Immature natural killer cell (primary cell): ENCODE data around the gene AOPEP. TPM values are rescaled to one million over a fixed set of nuclear protein-coding genes. Genes with fewer than 3 reads are reported as not detected.
A peak's percentile ranks its signal among the peaks of the same experiment; 100 is the strongest.

Experiments
- DNase-seq, 3 donors: peaks; one replicate each; pipeline ENCODE4 v3.0.0; 2022; ENCODE audit warnings: mixed read lengths in 1 of 3
- H3K27ac Mint-ChIP-seq, 6 donors: one replicate each; pipeline ENCODE4 v1.8.0; 2020; ENCODE audit warnings: mixed read lengths in 6 of 6, mild to moderate bottlenecking in 5 of 6, inconsistent platforms in 4 of 6, moderate library complexity in 3 of 6
- H3K27me3 Mint-ChIP-seq, 3 donors: one replicate each; pipeline ENCODE4 v1.8.0; 2020 to 2021; ENCODE audit warnings: low read depth in 3 of 3, mild to moderate bottlenecking in 3 of 3, mixed read lengths in 3 of 3, moderate library complexity in 3 of 3, inconsistent platforms in 1 of 3
- H3K36me3 Mint-ChIP-seq, 3 donors: one replicate each; pipeline ENCODE4 v1.8.0; 2020; ENCODE audit warnings: mixed read lengths in 3 of 3, inconsistent platforms in 2 of 3, mild to moderate bottlenecking in 2 of 3
- H3K4me1 Mint-ChIP-seq, 2 donors: one replicate each; pipeline ENCODE4 v1.8.0; 2020; ENCODE audit warnings: inconsistent platforms in 2 of 2, mild to moderate bottlenecking in 2 of 2, mixed read lengths in 2 of 2, moderate library complexity in 1 of 2
- H3K4me3 Mint-ChIP-seq, 5 donors: one replicate each; pipeline ENCODE4 v1.8.0; 2020; ENCODE audit warnings: mild to moderate bottlenecking in 5 of 5, mixed read lengths in 5 of 5, inconsistent platforms in 3 of 5, moderate library complexity in 3 of 5
- H3K9me3 Mint-ChIP-seq, 6 donors: one replicate each; pipeline ENCODE4 v1.8.0; 2020; ENCODE audit warnings: mild to moderate bottlenecking in 6 of 6, mixed read lengths in 6 of 6, inconsistent platforms in 4 of 6, moderate library complexity in 3 of 6
- polyA plus RNA-seq, 3 donors: library from polyadenylated mRNA; unstranded; fragments of 300-500 nt; fragmentation: Illumina TruSeq; gene quantifications; one replicate each; pipeline ENCODE4 v1.2.3, GENCODE V29; 2021

AOPEP gene
- polyA plus RNA-seq, 3 donors from 2014 or later = 4.1 to 6.5 (median 5.2) TPM

GRCh38 chr9:94782355-94783101 lies 56.0 kb downstream of the AOPEP start:
- no peak overlapping the region for H3K4me3 Mint-ChIP-seq
- no peaks in the 10 kb centered on the region for H3K9me3 Mint-ChIP-seq
- H3K27ac Mint-ChIP-seq = peak overlapping the region in 1 of 6 donors; percentile 64
- H3K27me3 Mint-ChIP-seq = no peaks in the 10 kb centered on the region
- H3K4me1 Mint-ChIP-seq = peaks cover 9% of the 10 kb centered on the region in 2 donors
- DNase-seq = peak in 1 of 3 donors; percentile 3
- peaks cover 0 to 4% (median 0%) of the 10 kb centered on the region in 3 donors for H3K36me3 Mint-ChIP-seq

GRCh38 chr9:94783102-94783682 lies 56.7 kb downstream of the AOPEP start:
- Mint-ChIP-seq H3K27ac (no peak overlapping the region), H3K4me1 (peaks cover 9 to 11% of the 10 kb centered on the region in 2 donors), H3K36me3 (peaks cover 0 to 4% (median 0%) of the 10 kb centered on the region in 3 donors), H3K27me3 (peaks cover 0 to 2% (median 0%) of the 10 kb centered on the region in 3 donors), H3K4me3 (no peak overlapping the region), H3K9me3 (no peaks in the 10 kb centered on the region)
- DNase-seq = peak; percentile 40 to 51 (median 43)

- peaks cover 9 to 11% of the 10 kb centered on the region in 2 donors for H3K4me1 Mint-ChIP-seq
- peaks cover 0 to 2% (median 0%) of the 10 kb centered on the region in 3 donors for H3K27me3 Mint-ChIP-seq
- no peak for DNase-seq
- H3K27ac Mint-ChIP-seq = no peak overlapping the region
- no peaks in the 10 kb centered on the region for H3K36me3 Mint-ChIP-seq
- H3K4me3 Mint-ChIP-seq = no peak overlapping the region
- no peaks in the 10 kb centered on the region for H3K9me3 Mint-ChIP-seq
Observed at GRCh38 chr9:94783928-94784327, 57.4 kb downstream of the AOPEP start.

GRCh38 chr9:94785215-94786169 lies 59.0 kb downstream of the AOPEP start:
- peaks cover 0 to 2% (median 0%) of the 10 kb centered on the region in 3 donors for H3K27me3 Mint-ChIP-seq
- H3K36me3 Mint-ChIP-seq = no peaks in the 10 kb centered on the region
- H3K4me1 Mint-ChIP-seq = peaks cover 9 to 11% of the 10 kb centered on the region in 2 donors
- no peak overlapping the region for H3K27ac Mint-ChIP-seq
- H3K9me3 Mint-ChIP-seq = no peaks in the 10 kb centered on the region
- H3K4me3 Mint-ChIP-seq = no peak overlapping the region
- DNase-seq = no peak

GRCh38 chr9:94786586-94786985 lies 60.1 kb downstream of the AOPEP start:
- Mint-ChIP-seq H3K36me3 (peaks cover 0 to 4% (median 0%) of the 10 kb centered on the region in 3 donors), H3K9me3 (no peaks in the 10 kb centered on the region), H3K27ac (no peak overlapping the region), H3K4me1 (peaks cover 9 to 11% of the 10 kb centered on the region in 2 donors), H3K27me3 (peaks cover 0 to 2% (median 2%) of the 10 kb centered on the region in 3 donors), H3K4me3 (no peak overlapping the region)
- DNase-seq = no peak

GRCh38 chr9:94787266-94787665 lies 60.8 kb downstream of the AOPEP start:
- peaks cover 9 to 11% of the 10 kb centered on the region in 2 donors for H3K4me1 Mint-ChIP-seq
- no peak for DNase-seq
- no peaks in the 10 kb centered on the region for H3K9me3 Mint-ChIP-seq
- H3K27ac Mint-ChIP-seq = no peak overlapping the region
- H3K36me3 Mint-ChIP-seq = peaks cover 0 to 4% (median 0%) of the 10 kb centered on the region in 3 donors
- peaks cover 0 to 2% (median 2%) of the 10 kb centered on the region in 3 donors for H3K27me3 Mint-ChIP-seq
- H3K4me3 Mint-ChIP-seq = peak overlapping the region in 1 of 5 donors; percentile 41

GRCh38 chr9:94788570-94789105 lies 62.1 kb downstream of the AOPEP start:
- Mint-ChIP-seq H3K27me3 (peaks cover 0 to 2% (median 2%) of the 10 kb centered on the region in 3 donors), H3K27ac (no peak overlapping the region), H3K9me3 (no peaks in the 10 kb centered on the region), H3K4me3 (no peak overlapping the region), H3K36me3 (peaks cover 0 to 14% (median 11%) of the 10 kb centered on the region in 3 donors), H3K4me1 (peaks cover 9 to 11% of the 10 kb centered on the region in 2 donors)
- DNase-seq = no peak

- Mint-ChIP-seq H3K27me3 (peaks cover 0 to 2% (median 2%) of the 10 kb centered on the region in 3 donors), H3K4me3 (no peak overlapping the region), H3K4me1 (peaks cover 9 to 11% of the 10 kb centered on the region in 2 donors), H3K36me3 (peaks cover 8 to 37% (median 32%) of the 10 kb centered on the region in 3 donors), H3K27ac (no peak overlapping the region), H3K9me3 (no peaks in the 10 kb centered on the region)
- no peak for DNase-seq
Observed at GRCh38 chr9:94791435-94791834, 64.9 kb downstream of the AOPEP start.

GRCh38 chr9:94792511-94792910 lies 66.0 kb downstream of the AOPEP start:
- Mint-ChIP-seq H3K27ac (peak overlapping the region in 1 of 6 donors; percentile 30), H3K27me3 (peaks cover 0 to 2% (median 2%) of the 10 kb centered on the region in 3 donors), H3K9me3 (no peaks in the 10 kb centered on the region), H3K4me3 (no peak overlapping the region), H3K36me3 (peaks cover 8 to 40% (median 37%) of the 10 kb centered on the region in 3 donors), H3K4me1 (peaks cover 0 to 2% of the 10 kb centered on the region in 2 donors)
- DNase-seq = no peak

- H3K27ac Mint-ChIP-seq = no peak overlapping the region
- peaks cover 8 to 40% (median 37%) of the 10 kb centered on the region in 3 donors for H3K36me3 Mint-ChIP-seq
- peaks cover 0 to 2% (median 2%) of the 10 kb centered on the region in 3 donors for H3K27me3 Mint-ChIP-seq
- no peaks in the 10 kb centered on the region for H3K9me3 Mint-ChIP-seq
- no peak for DNase-seq
- no peaks in the 10 kb centered on the region for H3K4me1 Mint-ChIP-seq
- no peak overlapping the region for H3K4me3 Mint-ChIP-seq
Observed at GRCh38 chr9:94794476-94795167, 68.1 kb downstream of the AOPEP start.

- H3K4me1 Mint-ChIP-seq = no peaks in the 10 kb centered on the region
- peaks cover 0 to 2% (median 0%) of the 10 kb centered on the region in 3 donors for H3K27me3 Mint-ChIP-seq
- H3K27ac Mint-ChIP-seq = no peak overlapping the region
- H3K4me3 Mint-ChIP-seq = no peak overlapping the region
- DNase-seq = no peak
- H3K36me3 Mint-ChIP-seq = peaks cover 24 to 60% (median 47%) of the 10 kb centered on the region in 3 donors
- H3K9me3 Mint-ChIP-seq = no peaks in the 10 kb centered on the region
Observed at GRCh38 chr9:94796687-94797086, 70.2 kb downstream of the AOPEP start.

GRCh38 chr9:94798201-94798600 lies 71.7 kb downstream of the AOPEP start:
- H3K36me3 Mint-ChIP-seq = peaks cover 24 to 58% (median 41%) of the 10 kb centered on the region in 3 donors
- H3K4me1 Mint-ChIP-seq = peaks cover 8 to 11% of the 10 kb centered on the region in 2 donors
- peaks cover 0 to 2% (median 0%) of the 10 kb centered on the region in 3 donors for H3K27me3 Mint-ChIP-seq
- H3K9me3 Mint-ChIP-seq = no peaks in the 10 kb centered on the region
- H3K27ac Mint-ChIP-seq = peak overlapping the region in 1 of 6 donors; percentile 3
- H3K4me3 Mint-ChIP-seq = no peak overlapping the region
- no peak for DNase-seq

GRCh38 chr9:94798708-94799107 lies 72.2 kb downstream of the AOPEP start:
- H3K27me3 Mint-ChIP-seq = peaks cover 0 to 2% (median 0%) of the 10 kb centered on the region in 3 donors
- H3K36me3 Mint-ChIP-seq = peaks cover 23 to 53% (median 36%) of the 10 kb centered on the region in 3 donors
- H3K4me1 Mint-ChIP-seq = peaks cover 8 to 14% of the 10 kb centered on the region in 2 donors
- no peaks in the 10 kb centered on the region for H3K9me3 Mint-ChIP-seq
- no peak for DNase-seq
- no peak overlapping the region for H3K27ac Mint-ChIP-seq
- no peak overlapping the region for H3K4me3 Mint-ChIP-seq
